NK-92 treated with Interleukin-12 subunit alpha and Interleukin-12 subunit beta, amount 100 ng/mL, for 24 hours (cell line): Measurements from ENCODE around the gene ANKRD39.

ENCODE experiments used
- DNase-seq: peaks from one replicate; lab custom pipeline; 2025; lab: John Stamatoyannopoulos, UW

ANKRD39 gene

DNA sequence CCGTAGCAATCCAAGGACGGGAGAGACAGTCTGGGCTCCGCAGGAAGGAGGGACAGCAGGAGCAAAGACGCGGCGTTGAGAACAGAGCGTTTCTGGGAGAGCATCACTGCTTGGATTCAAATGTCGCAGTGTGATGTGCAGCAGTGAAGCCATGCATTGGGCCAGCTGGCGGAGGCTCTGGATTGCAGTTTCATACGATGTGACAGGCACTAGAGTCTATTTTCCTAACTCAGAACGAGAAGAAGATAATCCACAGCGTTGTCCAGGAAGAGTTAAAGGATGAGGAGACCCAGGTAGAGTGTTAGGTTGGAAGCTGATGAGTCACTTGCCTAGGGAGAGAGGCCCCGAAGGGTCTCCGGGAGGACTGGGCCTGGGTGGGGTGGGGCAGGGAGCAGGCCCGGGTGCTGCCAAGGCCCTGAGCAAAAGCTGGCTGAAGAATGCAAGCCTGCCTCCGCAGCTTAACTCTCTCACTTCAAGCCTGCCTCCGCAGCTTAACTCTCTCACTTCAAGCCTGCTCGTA, 29.7 kb upstream of the ANKRD39 start:
- no peak for DNase-seq

DNA sequence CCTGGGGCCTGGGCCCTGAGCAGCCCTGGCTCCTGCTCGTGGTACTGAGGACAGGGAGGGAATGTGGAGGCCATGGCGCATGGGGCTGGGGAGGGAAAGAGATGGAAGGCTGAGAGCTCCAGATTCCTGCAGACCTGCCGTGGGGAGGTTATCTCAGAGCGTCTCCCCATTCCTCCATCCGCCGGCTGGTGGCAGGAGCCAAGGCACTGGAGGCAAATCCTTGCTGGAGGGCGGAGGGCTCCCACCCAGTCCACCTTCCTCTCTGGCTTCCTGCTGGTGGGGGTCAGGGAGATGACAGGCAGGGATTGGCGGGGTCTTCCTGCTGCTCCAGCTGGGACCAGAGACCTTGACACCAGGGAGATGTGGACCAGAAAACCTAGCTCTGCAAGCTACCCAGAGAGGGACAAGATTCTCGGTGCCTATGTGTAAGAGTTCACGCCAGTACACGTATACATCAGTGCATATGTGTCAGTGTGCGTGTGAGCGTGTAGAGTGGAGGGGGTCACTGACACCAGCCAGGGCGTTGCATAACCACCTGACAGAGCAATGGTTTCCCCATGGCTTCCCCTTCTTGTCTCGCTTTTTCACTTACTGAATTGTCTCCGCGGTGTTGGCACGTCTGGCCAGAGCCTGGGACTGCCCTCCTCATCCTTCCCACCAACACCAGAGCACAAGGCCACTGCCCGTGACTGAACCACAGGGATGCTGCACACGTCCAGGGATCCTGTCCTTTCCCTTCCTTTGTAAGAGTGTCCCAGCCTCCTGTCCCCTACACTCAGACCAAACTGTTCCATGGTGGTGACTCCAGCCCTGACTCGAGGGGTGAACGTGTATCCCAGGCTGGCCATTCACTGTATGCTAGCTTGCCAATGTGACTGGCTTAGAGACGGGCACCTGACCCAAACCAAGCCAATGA, 27.9 kb upstream of the ANKRD39 start:
- no peak for DNase-seq

DNA sequence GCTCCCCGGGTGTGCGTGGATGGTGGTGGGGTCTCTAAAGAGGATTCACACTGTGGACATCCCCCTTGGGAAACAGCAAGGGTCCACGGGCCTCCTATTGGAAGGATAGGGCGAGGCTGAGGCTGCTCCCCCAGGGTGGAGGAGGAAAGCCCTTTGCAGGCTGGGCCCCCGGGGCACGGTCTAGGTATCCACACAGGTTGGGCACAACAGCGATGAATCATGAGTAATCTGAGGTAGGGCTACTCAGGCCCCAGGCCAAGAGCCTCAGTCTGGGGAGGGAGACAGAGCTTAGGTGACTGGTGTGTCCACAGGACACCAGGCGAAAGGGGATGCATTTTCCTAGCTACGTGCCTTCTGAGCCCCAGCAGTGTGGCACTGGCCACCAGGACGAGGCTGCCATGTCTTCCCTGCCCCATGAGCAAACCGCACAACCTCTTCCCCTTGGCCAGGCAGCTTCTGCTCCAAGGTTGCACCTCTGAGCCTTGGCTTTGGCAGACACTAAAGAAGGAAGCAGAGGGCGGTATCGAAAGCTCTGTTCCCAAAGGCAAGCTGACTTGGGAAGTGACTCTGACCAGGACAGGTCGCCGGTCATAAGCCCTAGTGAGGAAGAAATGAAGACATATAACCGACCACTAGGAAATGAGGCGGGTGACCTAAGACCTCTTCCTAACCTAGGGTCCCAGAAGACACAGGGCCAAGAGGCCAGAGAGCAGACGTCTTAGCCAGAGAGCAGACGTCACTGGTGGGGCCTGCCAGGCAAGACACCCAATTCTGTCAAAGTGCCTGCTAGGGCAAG, 26.7 kb upstream of the ANKRD39 start:
- DNase-seq, result no peak

DNA sequence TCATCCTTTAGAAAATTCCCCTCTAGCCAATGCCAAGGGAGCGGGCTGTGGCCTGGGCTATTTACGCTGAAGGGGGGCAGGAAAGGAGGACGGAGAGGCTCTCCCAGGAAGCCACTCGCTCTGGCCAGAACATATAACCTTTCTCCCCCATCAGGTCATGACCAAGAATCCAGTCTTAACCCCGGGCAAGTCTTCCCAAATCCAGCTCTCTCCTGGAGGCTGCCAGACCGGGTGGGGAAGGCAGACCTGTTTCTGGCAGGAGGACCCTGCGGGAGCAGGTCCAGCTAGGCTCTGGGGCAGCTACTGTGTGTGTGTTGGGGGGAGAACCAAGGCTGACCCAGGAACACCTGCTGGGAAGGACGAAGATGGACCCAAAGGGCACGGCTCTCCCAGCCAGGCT, 25.5 kb upstream of the ANKRD39 start:
- no peak for DNase-seq

DNA sequence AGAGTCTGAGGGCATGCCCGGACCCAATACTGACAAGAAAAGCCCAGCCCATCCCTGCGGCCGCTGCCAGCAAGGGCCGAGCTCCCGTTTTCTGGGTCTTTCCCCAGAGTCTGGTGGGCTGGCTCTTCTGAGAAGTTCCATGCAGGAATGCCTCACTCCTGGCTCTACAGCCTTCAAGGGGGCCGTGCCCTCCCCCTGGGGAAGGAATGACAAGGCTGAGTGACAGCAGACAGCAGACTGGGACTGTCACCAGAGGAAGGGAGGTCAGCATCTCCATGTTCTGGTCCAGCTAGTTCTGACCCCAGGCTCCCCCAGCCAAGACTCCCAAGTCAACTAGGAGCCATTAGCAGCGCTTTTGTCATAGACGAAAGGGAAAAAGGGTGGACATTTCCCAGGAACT, 25.1 kb upstream of the ANKRD39 start:
- DNase-seq, result no peak

DNA sequence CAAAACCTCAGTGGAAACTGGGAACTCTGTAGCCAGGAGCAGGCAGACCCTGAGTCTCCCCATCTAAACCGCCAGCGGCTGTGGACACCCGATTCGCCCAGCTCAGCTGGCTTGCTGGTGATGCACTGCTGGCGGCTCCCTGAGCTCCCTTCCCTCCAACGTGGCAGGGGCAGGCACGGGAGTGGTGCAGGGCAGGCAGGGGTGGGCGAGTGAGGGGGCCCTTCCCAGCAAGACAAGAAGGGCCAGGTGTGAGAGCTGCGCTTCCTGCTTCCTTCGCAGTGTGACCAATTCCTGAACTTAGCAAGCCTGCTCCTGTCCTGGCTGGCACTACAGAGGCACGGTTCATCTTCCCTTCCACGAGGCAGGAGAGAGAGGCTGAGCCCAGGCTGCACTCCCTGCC, 24.4 kb upstream of the ANKRD39 start:
- DNase-seq, result no peak

DNA sequence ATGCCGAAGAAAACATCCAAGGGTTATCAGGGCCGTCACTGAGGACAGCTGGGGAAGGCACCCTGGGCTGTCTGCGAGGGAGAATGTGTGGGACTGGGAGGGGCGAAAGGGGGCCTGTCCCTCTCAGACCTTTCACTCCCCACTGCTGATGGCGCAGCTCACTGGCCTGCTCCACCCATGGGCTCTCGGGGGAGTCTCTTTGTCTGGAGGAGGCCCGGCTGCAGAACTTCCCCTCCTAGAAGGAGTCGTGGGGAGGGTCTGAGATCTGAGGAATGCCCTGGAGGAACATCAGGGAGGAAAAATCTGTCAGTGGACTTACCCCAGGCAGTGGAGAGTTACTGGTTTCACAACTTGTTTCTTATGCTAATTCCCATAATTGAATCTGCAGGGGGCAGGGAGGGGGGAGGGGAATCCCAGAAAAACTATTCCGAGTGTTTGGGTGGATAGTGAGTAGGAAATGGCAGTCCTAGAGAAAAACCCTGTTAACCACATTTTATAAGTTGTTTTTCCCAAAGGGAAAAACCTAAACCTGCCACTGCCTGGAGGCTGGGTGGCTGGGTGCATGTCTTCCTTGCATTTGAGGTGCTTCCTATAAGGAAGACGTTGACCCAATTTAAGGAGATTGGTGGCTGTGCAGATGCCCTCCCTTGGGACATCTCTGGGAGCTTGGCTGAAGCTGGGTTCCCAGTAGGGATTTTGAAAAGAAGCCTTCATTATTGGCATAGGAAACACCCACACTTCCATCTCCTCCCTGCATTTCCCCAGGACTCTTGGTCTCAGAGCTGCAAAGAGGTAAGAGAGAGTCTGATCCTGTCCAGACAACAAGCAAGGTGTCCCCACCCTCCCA, 23.8 kb upstream of the ANKRD39 start:
- DNase-seq, result no peak

DNA sequence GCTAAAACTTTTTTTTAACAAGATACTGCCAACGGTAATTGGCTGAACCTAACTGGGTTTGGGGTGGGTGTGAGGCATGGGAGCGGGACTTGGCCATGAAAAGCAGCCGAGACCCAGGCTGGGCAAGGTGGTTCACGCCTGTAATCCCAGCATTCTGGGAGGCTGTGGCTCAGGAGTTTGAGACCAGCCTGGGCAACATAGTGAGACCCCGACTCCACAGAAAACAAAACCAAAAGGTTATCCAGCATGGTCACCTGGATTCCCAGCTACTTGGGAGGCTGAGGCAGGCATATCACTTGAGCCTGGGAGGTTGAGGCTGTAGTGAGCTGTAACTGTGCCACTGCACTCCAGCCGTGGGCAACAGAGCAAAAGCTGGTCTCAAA, 23.1 kb upstream of the ANKRD39 start:
- DNase-seq, result no peak

DNA sequence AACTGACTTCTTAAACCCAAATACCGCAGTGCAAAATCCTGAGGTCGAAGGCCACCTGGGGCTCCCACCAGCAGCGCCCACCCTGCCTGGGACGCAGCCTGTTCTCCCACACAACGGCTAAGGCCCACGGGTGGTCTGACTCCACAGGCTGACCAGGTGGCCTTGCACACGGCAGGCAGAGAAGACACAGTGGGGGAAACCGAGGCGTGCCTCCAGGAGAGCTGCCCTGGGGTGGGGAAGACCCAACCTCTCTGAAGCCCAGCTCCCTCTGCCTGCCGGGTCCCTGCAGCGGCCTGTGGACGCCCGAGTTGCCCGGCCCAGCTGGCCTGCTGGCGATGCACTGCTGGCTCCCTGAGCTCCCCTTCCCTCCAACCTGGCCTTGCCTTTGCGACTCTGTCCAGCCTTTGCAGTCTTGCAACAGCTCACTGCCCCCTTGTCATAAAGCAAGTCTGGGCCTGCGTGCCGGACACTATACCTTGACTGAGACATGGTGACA, 21.8 kb upstream of the ANKRD39 start:
- no peak for DNase-seq

DNA sequence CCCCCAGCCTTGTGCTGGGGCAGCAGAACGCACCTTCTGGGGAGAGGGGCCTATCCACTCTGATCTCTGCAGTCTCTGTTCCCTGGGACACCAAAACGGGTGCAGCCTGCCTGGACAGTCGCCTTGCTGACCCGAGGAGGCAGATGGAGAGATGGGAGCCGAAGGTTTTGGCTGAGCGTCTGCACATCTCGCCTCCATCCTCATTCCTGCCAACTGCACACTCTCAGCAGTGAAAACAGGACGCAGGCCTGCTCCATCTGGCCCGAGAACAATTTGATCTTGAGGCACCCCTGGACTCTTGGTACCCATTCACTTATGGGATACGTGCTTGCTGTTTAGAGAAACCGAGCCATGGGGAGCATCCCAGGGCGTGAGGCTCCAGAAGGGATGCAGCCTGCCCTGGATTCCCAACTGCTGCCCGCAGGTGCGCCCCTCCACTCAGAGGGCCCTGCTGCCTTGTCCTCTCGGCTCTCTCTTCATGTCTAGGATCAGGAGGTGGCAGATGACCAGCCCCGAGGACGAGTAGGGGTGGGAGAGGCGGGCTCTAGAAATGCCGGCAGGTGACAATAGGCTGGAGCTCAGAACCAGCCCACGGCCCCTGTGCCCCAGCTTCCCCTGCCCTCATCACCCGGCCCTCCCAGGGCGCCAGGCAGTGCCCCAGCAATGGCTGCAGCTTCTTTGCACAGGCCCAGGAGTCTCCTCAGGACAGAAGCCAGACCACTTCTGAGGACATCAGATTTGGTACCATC, 21.2 kb upstream of the ANKRD39 start:
- DNase-seq, result no peak

DNA sequence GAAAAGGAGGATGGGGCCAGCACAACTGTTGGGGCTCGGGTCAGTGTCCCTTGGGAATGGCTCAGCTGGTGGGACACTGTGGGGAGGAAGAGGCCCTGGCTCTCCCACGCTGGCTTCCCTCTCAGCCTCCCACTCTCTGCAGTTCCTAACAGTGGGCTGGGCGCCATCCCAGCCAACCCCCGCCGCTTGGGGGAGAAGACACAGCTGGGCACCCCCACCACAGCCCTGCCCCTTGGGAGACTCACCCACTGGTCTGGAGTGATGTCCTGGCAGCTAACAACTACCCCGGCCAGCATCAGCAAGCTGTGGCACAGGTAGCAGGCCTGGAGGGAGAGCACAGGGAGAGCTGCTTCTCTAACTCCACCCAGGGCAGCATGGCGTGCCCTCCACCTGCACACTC, 20.4 kb upstream of the ANKRD39 start:
- DNase-seq, result no peak

DNA sequence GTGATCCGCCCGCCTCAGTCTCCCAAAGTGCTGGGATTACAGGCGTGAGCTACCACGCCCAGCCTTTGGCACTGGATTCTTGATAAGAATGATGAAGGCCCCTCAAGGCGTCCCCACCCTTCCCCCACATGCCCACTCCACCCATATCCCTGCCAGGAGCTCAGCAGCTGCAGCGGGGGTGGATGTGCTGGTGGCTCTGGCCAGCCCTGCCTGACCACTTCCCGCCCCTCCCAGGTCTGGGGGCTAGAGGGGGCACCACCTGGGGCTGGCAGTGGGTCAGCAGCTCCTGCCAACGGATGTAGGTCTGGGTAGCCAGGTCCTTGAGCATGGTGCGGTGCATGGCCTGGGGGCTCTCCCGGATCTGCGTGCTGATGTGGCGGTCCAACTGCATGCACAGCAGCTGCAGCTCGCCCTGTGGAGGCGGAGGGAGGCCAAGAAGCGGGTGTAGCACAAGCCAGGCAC, 19.8 kb upstream of the ANKRD39 start:
- no peak for DNase-seq

DNA sequence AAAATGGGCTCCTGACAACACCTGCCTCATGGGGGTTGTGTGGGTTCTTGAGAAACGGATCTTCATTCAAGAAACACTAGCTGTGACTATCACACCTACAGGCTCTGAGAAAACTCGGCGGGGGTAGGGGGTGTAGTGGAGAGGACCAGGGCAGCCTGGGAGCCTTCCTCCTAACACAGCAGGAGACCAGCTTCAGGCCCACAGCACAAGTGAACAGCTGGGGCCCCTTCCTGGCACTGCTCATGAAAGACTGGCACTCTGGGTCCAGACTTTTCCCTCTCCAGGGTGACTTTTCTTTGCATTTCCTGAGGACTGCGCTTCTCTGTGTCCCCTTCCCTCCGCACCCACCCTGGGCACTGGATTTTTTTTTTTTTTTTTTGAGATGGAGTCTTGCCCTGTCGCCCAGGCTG, 19.2 kb upstream of the ANKRD39 start:
- DNase-seq, result peak; percentile 72

DNA sequence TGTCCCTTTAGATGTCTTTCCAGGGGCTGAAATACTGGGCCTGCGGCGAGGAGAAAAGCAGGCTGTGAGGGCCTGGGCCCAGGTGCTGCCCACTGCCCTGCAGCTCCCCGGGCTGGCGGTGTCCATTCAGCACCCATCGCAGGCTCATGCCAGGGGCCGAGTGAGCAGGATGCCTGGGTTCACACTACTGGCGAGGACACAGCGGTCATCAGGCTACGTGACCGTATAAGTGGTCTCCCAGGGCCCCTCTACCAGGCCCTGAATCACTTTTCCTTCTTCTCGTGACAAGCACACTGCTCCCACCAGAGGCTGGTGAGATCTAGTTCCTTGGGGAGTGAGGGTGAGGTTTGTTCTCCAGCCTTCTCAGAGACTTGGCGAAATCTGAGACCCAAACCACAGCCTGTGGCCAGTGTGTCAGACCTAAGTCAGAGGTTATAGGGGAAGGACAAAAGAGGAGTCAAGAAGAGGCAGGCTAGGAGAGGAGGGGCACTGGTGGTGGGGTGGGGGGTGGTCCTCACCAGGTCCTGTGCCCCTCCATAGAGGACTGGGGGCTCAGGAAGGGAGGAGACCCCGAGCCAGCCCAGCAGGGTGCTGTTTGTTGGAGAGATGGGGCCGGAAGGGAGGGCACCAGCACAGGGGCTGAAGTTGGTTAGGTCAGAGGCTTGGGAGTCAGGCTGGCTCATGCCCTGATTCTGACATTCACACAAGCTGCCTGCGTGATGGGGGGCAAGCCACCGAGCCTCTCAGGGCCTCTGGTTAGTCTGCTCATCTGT, 18.6 kb upstream of the ANKRD39 start:
- peak; percentile 50 for DNase-seq

DNA sequence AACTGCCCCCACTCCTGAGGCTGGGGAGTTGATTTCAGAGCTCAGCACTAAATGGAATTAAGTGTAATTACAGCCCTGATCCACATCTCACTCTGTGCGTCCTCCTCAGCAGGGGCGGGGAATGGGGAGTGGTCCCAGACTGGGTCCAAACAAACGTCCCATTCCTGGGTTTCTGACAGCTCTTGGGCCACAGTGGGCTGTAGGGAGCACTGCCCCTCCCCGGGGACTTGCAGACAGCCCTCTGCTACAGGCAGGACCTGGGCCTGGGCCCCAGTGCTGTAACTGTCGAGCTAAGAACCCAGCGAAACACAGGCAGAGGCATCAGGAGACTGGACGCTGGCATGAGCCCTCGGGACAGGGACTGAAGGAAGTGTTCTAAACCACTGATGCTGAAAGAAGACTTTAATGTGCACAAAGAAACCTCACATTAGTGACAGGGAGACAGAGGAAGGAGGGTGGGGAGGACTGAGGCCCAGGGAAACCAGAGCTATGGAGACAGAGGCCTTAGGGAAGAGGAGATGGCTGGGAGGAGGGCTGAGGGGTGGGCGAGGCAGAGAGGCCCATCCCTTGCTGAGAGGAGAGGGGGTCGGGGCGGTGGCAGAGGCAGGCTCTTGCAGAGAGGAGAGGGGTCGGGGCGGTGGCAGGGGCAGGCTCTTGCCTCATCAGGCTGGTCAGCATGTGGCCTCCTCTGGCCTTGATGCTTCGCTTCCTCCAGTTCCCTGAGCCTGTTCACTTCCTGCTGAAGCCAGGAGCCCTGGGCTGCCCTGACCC, 17.9 kb upstream of the ANKRD39 start:
- no peak for DNase-seq

DNA sequence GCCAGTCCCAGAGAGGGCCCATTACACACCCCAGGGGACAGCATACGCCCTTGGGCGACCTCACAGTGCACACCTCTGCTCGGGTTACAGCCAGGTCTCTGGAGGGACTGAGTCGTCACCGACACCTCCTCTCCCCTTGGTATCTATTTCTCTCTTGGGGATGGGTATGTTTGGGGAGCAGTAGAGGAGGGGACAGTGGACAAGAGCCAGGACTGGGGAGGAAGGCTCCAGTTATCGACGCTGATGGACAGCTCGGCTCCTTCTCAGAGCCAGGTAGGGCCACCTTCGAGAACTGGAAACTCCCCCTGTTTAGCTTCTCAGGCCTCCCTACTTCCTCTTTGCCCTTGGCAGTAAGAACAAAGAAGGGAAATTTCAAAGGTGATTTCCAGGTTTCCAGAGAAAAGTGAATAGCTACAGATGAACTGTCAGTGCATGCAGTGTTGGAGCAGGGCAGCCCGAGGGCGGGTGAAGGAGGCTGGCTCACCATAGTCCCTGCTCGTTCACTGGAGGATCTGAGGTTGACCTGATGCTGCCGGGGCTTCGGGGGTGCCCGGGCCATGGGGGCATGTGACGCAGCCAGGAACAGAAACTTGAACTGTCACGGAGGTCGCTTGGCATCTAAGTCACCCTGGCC, 16.5 kb upstream of the ANKRD39 start:
- no peak for DNase-seq

DNA sequence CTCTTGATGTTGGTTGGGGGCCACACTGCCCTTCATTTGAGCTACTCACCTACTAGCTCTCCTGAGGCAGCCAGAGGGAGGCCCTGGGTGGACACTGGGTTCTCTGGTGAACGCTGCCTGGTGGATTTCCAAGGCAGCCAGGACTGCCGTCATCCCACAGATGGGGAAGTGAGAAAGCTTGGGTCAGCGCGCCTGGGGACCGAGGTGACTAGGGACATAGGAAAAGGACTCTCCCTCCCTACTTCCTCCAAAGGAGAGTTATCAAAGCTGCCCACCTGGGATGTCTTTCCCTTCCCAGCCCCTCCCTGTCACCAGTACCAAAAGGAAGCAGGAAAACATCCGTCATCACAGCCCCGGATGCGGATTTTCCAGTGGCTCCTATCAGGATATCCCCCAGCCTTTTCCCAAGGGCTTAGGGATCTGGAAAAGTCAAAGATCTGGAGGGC, 15.9 kb upstream of the ANKRD39 start:
- no peak for DNase-seq

DNA sequence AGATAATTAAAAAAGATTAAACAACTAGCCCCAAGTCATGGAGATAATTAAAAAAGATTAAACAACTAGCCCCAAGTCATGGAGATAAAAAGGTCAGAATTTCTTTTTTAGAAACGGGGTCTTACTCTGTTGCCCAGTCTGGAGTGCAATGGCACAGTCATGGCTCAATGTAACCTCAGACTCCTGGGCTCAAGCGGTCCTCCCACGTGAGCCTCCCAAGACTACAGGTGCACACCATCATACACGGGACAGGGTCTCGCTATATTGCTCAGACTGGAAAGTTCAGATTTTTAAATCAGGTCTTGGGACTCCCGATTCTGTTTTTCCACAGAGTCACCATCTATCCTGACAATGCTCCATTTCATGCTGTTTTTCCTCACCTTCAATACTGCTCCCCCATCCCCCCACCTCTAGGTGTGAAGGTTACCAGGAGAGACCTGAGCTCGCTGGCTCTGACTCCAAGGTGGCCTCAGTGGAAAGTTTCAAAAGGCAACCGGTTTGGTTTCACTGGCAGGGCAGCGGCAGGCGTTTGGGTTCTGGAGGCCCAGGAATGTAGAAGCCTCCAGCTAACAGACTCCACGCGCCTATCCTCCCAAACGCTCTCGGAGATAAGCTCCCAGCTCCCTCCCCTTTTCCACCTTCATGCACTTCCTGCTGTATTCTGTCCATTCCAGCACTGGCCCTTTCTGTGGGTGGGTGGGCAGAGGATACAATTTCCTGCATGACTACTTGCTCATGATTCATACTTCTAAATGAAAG, 15.0 kb upstream of the ANKRD39 start:
- DNase-seq, result no peak
